HepG2 (cell line): ENCODE results near the gene NDST1. TPM values are rescaled to one million over a fixed set of nuclear protein-coding genes. Genes with fewer than 3 reads are reported as not detected.

Experiments
- ATAC-seq: fragments of 200-7000 bp; cut with Tn5 transposase; 3 replicates; pipeline ENCODE4 v1.9.1; 2020; ENCODE audit warnings: mild to moderate bottlenecking, moderate library complexity
- BruUV-seq: library from RNA; stranded (reverse); fragments of 400-500 nt; replicated peaks from 2 replicates; lab custom pipeline; 2021; lab: Mats Ljungman, UMichigan
- CTCF ChIA-PET: fragments of 300-600 bp; formaldehyde crosslinking; extraction: SDS; loops from one replicate; lab custom pipeline; 2021; ENCODE audit warnings: low total read pairs, inconsistent platforms, low intra/inter-chr PET ratio; lab: Yijun Ruan, JAX
- POLR2A ChIA-PET: fragments of 350-600 bp; sonication (Branson Sonifier 250); formaldehyde crosslinking; loops from one replicate; lab custom pipeline; 2020; ENCODE audit warnings: antibody characterized with exemption, inconsistent platforms; lab: Yijun Ruan, JAX
- DNase-seq: peaks from one replicate; pipeline ENCODE4 v3.0.0-alpha.2; 2015; ENCODE audit warnings: low spot score
- FAIRE-seq: peaks from 3 replicates; lab custom pipeline; 2011; peaks lifted over from hg19 to GRCh38; lab: Jason Lieb, UNC
- H2AFZ ChIP-seq: one replicate; pipeline ENCODE4 v1.6.1; 2011; ENCODE audit warnings: low read length, inconsistent platforms
- H3K27ac ChIP-seq: fragments of 300-600 bp; 3 replicates; pipeline ENCODE4 v1.8.0; 2011; ENCODE audit warnings: mixed run types, mild to moderate bottlenecking, mixed read lengths, low read length, inconsistent platforms; ENCODE audit not compliant: insufficient read depth; ENCODE audit errors: extremely low read length
- H3K27me3 ChIP-seq, 2 experiments: fragments of 200-600 bp in 1 of 2; 2 replicates in 1 of 2; 3 replicates in 1 of 2; pipeline versions ENCODE4 v1.6.0 to v1.8.0; 2011; ENCODE audit warnings: low read length in 2 of 2, mild to moderate bottlenecking in 2 of 2, moderate library complexity in 2 of 2, inconsistent platforms in 1 of 2; ENCODE audit not compliant: insufficient read depth in 2 of 2, control insufficient read depth in 1 of 2
- H3K36me3 ChIP-seq, 2 experiments: fragments of 200-600 bp in 1 of 2; replicated peaks in 1 of 2; 2 replicates in 1 of 2; 3 replicates in 1 of 2; pipeline versions ENCODE4 v1.5.1 to v1.8.0; 2011; ENCODE audit warnings: low read length in 2 of 2, inconsistent platforms in 1 of 2; ENCODE audit not compliant: insufficient read depth in 2 of 2, control insufficient read depth in 1 of 2
- H3K4me1 ChIP-seq: 2 replicates; pipeline ENCODE4 v1.5.1; 2012; ENCODE audit warnings: low read length, inconsistent platforms; ENCODE audit not compliant: insufficient read depth
- H3K4me2 ChIP-seq: 2 replicates; pipeline ENCODE4 v1.6.0; 2011; ENCODE audit warnings: low read depth, low read length, inconsistent platforms
- H3K4me3 ChIP-seq, 3 experiments: fragments of 200-600 bp in 1 of 3; sonication (generic), shearing (Covaris generic) in 1 of 3; replicated peaks in 1 of 3; 2 replicates each; pipeline ENCODE4 v1.5.1; 2011 to 2016; ENCODE audit warnings: low read length in 3 of 3, inconsistent platforms in 2 of 3, low read depth in 2 of 3, mild to moderate bottlenecking in 2 of 3, control low read depth in 1 of 3, mixed read lengths in 1 of 3; ENCODE audit not compliant: insufficient read depth in 1 of 3
- H3K79me2 ChIP-seq: one replicate; pipeline ENCODE4 v1.6.1; 2011; ENCODE audit warnings: low read length, inconsistent platforms; ENCODE audit not compliant: insufficient read depth
- H3K9ac ChIP-seq: 2 replicates; pipeline ENCODE4 v1.6.0; 2011; ENCODE audit warnings: mild to moderate bottlenecking, low read depth, low read length, inconsistent platforms; ENCODE audit not compliant: insufficient read depth
- H3K9me3 ChIP-seq: 2 replicates; pipeline ENCODE4 v1.5.1; 2012; ENCODE audit warnings: mild to moderate bottlenecking, low read length
- H4K20me1 ChIP-seq: 2 replicates; pipeline ENCODE4 v1.6.0; 2011; ENCODE audit warnings: inconsistent platforms, mild to moderate bottlenecking, low read length, moderate library complexity; ENCODE audit not compliant: insufficient read depth
- CERS6 ChIP-seq: sonication (generic); formaldehyde crosslinking; IDR thresholded peaks from 2 replicates; pipeline ENCODE4 v1.5.0; 2020; ENCODE audit warnings: missing genetic modification reagents
- ESRRA ChIP-seq: sonication (generic); formaldehyde crosslinking; IDR thresholded peaks from 2 replicates; pipeline ENCODE4 v1.5.1; 2020; ENCODE audit warnings: mild to moderate bottlenecking, low read depth, missing genetic modification reagents
- FOXK2 ChIP-seq: fragments of 450-650 bp; IDR thresholded peaks from 2 replicates; pipeline ENCODE4 v1.6.1; 2016
- MBNL3 ChIP-seq: fragments of 250-450 bp; sonication (Bioruptor Pico); conservative IDR thresholded peaks from 2 replicates; pipeline ENCODE4 v1.8.0; 2022; ENCODE audit warnings: mild to moderate bottlenecking, inconsistent platforms
- MZF1 ChIP-seq: sonication (generic); formaldehyde crosslinking; IDR thresholded peaks from 2 replicates; pipeline ENCODE4 v1.8.1; 2023; ENCODE audit warnings: mild to moderate bottlenecking, missing genetic modification reagents, borderline replicate concordance
- POLR2AphosphoS2 ChIP-seq: IDR thresholded peaks from 2 replicates; pipeline ENCODE4 v1.6.1; 2011; ENCODE audit warnings: low read depth, low read length, improper control_type of control experiment
- ZMYM3 ChIP-seq: sonication (generic); formaldehyde crosslinking; IDR thresholded peaks from 2 replicates; pipeline ENCODE4 v1.5.1; 2020; ENCODE audit warnings: mild to moderate bottlenecking, missing genetic modification reagents
- ZNF768 ChIP-seq: sonication (generic); formaldehyde crosslinking; IDR thresholded peaks from 2 replicates; pipeline ENCODE4 v1.4.0; 2020; ENCODE audit warnings: missing genetic modification reagents
- ZNF839 ChIP-seq: sonication (generic); formaldehyde crosslinking; IDR thresholded peaks from 2 replicates; pipeline ENCODE4 v1.4.0; 2020; ENCODE audit warnings: missing genetic modification reagents, mild to moderate bottlenecking, borderline replicate concordance
- ZNF891 ChIP-seq: sonication (generic); formaldehyde crosslinking; IDR thresholded peaks from 2 replicates; pipeline ENCODE4 v1.5.0; 2020; ENCODE audit warnings: mild to moderate bottlenecking, missing genetic modification reagents
- WGBS: methylation state at CpG from one replicate; pipeline ENCODE4 v1.1.6; 2017; ENCODE audit warnings: low lambda C conversion rate; 5-methylcytosine and 5-hydroxymethylcytosine counted together
- in situ Hi-C: cut with HindIII; loops from 2 replicates; pipeline ENCODE4 v1.10.0; 2017; ENCODE audit warnings: low pct_unique_long_range_greater_than_20kb; ENCODE audit not compliant: extremely low pct_ligation_motif_present
- intact Hi-C: fragments of 100-400 bp; cut with micrococcal nuclease; formaldehyde crosslinking; loops from one replicate; pipeline ENCODE4 v1.10.0; 2022; ENCODE audit not compliant: unreplicated experiment
- polyA plus RNA-seq, 8 experiments: library from polyadenylated mRNA; depleted of rRNA in 3 of 8; stranded (reverse) in 7 of 8; unstranded in 1 of 8; fragments of >200 nt; fragmentation: Illumina TruSeq in 4 of 8; extraction: Trizol in 4 of 8; gene quantifications; 2 replicates each; pipeline versions ENCODE4 v1.2.1 to v1.2.3, GENCODE V29; 2011 to 2016; ENCODE audit warnings: low read depth in 4 of 8, missing spikeins in 1 of 8, mixed read lengths in 1 of 8; ENCODE audit not compliant: insufficient read depth in 1 of 8
- total RNA-seq, 5 experiments: library from RNA; depleted of rRNA; stranded (reverse); fragments of >200 nt; fragmentation: Illumina TruSeq; extraction: Trizol; gene quantifications; 2 replicates each; pipeline ENCODE4 v1.2.3, GENCODE V29; 2016; ENCODE audit warnings: low read depth in 1 of 5

NDST1 gene
- total and polyA plus RNA-seq, 2 of the 13 experiments (the other 11 are each of a cell fraction or from before 2014, with no cell fraction given) = 23.8 to 26.2 TPM

DNA sequence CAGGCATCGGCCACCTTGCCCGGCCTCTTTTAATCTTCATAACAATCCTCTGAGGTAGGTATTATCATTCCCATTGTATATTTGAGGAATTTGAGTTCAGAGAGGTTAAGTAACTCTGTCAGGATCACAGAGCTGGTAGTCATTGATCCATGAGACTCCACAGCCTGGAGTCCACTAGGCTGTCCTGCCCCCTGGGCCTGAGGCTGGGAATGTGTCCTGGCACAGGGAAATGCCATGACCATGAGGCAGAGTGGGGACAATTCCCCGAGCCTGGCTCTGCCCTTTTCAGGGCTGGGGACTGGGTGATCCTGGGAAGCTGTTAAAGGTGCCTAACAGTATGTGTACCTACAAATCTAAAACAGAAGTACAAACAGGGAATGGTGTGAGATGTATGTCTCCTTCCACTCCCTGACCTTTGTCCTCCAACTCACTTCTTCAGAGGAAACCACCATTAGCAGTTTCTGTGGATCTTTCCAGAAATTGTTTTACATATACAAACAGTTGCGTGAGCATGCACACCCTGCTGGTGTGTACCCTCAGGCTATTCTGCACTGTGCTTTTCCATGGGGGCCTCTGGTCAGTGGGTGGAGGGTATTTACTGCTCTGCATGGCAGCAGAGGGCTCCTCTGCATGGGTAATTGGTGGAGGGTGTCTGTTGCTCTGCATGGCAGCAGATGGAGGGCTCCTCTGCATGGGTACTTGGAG is 53.8 kb downstream of the NDST1 start:
- DNase-seq (no peak), ATAC-seq (peak; percentile 38), FAIRE-seq (no peak)
- H4K20me1 ChIP-seq = no peaks in the 10 kb centered on the region
- intact Hi-C loops = loop anchor here (1.0 to 5.0 kb wide), 4 partner anchors 139 to 286 kb away; partner anchors contain the start of genes RBM22 and SMIM3
- no peaks in the 10 kb centered on the region for H3K36me3 ChIP-seq
- WGBS = 3% methylated on average over 4 of the region's 4 CpGs
- H3K4me2 ChIP-seq = no peak overlapping the region
- ChIA-PET CTCF (interaction anchor here (1.2 to 2.1 kb wide), 9 partner anchors 17 to 286 kb away, joined by 3 to 16 read pairs (median 5); partner anchors contain the start of genes IRGM and RBM22), POLR2A (no interaction called here)
- no peaks in the 10 kb centered on the region for H3K9me3 ChIP-seq
- peaks cover 25% of the 10 kb centered on the region for H3K4me1 ChIP-seq
- H3K4me3 ChIP-seq = no peak overlapping the region
- 0 out of 2 replicates have a peak, but pooled peaks have one; percentile 41 for TF ChIP-seq POLR2AphosphoS2
- TF ChIP-seq MBNL3 (CRISPR knock-in tag) = no peak
- TF ChIP-seq ZMYM3 (CRISPR knock-in tag) = peak; percentile 43; the same call in 1 of the 2 replicates
- no peak for TF ChIP-seq FOXK2
- no peak for TF ChIP-seq ZNF891
- peak; percentile 93 for TF ChIP-seq ZNF768 (CRISPR knock-in tag)
- no peak for TF ChIP-seq MZF1 (CRISPR knock-in tag)
- no peak for TF ChIP-seq ESRRA
- no peak for TF ChIP-seq ZNF839 (CRISPR knock-in tag)
- no peak for TF ChIP-seq CERS6
- no peaks in the 10 kb centered on the region for H3K79me2 ChIP-seq
- H3K27me3 ChIP-seq = no peaks in the 10 kb centered on the region
- no peak overlapping the region for H2AFZ ChIP-seq
- no peak overlapping the region for H3K27ac ChIP-seq
- in situ Hi-C loops = loop anchor here (5.0 kb wide), 2 partner anchors 96 to 286 kb away; partner anchors contain the start of gene IRGM
- no TSS peak for BruUV-seq
- no peak overlapping the region for H3K9ac ChIP-seq
